ENCODE data around the gene DLG5. TPM values are rescaled to one million over a fixed set of nuclear protein-coding genes. Genes with fewer than 3 reads are reported as not detected.

Gene DLG5
- total RNA-seq, 1 donor from 2014 or later: 1.1 TPM

DNA sequence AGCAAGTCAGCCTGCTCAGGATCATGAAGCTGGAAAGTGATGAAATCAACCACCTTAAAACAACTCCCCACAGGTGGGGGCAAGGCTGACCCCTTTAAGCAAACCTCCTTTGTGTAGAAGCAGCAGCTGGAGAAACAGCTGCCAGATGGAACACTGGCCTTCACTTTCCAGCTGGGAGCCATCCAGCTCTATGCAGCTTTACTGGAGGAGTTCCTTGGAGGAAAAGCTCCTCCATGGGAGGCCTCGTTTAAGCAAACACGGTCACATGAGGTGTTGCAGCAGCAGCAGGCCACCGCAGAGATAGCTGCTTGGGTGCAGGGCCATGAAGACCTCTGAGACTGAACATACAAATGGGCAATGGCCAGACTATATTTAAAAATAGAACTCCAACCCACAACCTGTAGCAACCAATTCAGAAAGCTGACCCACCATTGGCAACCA lies 13.0 kb upstream of the DLG5 start:
- no peaks in the 10 kb centered on the region for H3K36me3 Mint-ChIP-seq (ENCODE audit: low read depth)
- ChIA-PET CTCF (no interaction called here), POLR2A (no interaction called here)

GRCh38 chr10:77936697-77937567 lies 10.4 kb upstream of the DLG5 start:
- intact Hi-C loops (cut with micrococcal nuclease): no loop called here
- Mint-ChIP-seq H3K9me3 (no peaks in the 10 kb centered on the region), H3K4me1 (no peaks in the 10 kb centered on the region), H3K27me3 (peaks cover 4% of the 10 kb centered on the region), H3K36me3 (ENCODE audit: low read depth) (no peaks in the 10 kb centered on the region), H3K4me3 (no peak overlapping the region), H3K27ac (no peak overlapping the region)
- CTCF ChIA-PET: no interaction called here
- POLR2A ChIA-PET: no interaction called here
- DNase-seq: no peak
- TF ChIP-seq CTCF (IDR thresholded peaks at IDR 0.05): no peak
- ATAC-seq (ENCODE audit: low read depth): no peak

More for the DNA sequence above, 13.0 kb upstream of the DLG5 start:
- no peaks in the 10 kb centered on the region for H3K4me1 Mint-ChIP-seq
- TF ChIP-seq CTCF (IDR thresholded peaks at IDR 0.05): no peak
- H3K27ac Mint-ChIP-seq: no peak overlapping the region
- DNase-seq (no peak), ATAC-seq (ENCODE audit: low read depth) (no peak)
- no peak overlapping the region for H3K4me3 Mint-ChIP-seq
- intact Hi-C loops (cut with micrococcal nuclease): no loop called here
- no peaks in the 10 kb centered on the region for H3K9me3 Mint-ChIP-seq
- peaks cover 9% of the 10 kb centered on the region for H3K27me3 Mint-ChIP-seq

DNA sequence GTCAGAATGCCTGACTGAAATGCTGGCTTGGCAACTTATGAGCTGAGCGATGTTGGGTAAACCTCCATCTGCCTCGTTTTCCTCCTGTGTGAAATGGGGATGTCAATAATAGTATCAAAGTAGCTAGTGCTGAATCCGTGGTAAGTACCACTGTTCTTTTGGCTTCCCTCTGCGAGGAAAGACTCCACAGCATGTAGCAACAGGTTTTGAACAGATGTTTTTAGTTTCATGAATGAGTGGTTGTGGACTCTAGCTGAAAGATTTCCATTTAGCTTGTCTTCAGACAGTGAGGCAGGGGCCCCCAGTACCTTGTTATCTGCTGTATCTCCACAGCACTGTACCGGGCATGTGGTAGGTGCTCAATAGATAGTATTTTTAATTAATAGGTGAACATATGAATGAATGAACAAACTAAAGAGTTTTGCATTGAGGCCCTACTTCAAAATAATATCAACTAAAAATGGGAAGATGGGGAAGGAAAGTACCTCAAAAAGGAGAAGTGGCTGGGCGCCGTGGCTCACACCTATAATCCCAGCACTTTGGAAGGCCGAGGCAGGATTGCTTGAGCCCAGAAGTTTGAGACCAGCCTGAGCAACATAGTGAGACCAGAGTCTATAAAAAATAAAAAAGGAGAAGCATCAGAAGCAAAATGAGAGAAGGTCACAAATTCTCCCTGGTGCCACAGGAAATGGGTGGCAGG lies 5.6 kb upstream of the DLG5 start:
- DNase-seq (no peak), ATAC-seq (ENCODE audit: low read depth) (no peak)
- peaks cover 31% of the 10 kb centered on the region for H3K27me3 Mint-ChIP-seq
- TF ChIP-seq CTCF (IDR thresholded peaks at IDR 0.05): no peak
- no peak overlapping the region for H3K27ac Mint-ChIP-seq
- ChIA-PET CTCF (no interaction called here), POLR2A (no interaction called here)
- intact Hi-C loops (cut with micrococcal nuclease): no loop called here
- peaks cover 3% of the 10 kb centered on the region for H3K4me1 Mint-ChIP-seq
- no peaks in the 10 kb centered on the region for H3K36me3 Mint-ChIP-seq (ENCODE audit: low read depth)
- no peaks in the 10 kb centered on the region for H3K9me3 Mint-ChIP-seq
- H3K4me3 Mint-ChIP-seq: no peak overlapping the region

DNA sequence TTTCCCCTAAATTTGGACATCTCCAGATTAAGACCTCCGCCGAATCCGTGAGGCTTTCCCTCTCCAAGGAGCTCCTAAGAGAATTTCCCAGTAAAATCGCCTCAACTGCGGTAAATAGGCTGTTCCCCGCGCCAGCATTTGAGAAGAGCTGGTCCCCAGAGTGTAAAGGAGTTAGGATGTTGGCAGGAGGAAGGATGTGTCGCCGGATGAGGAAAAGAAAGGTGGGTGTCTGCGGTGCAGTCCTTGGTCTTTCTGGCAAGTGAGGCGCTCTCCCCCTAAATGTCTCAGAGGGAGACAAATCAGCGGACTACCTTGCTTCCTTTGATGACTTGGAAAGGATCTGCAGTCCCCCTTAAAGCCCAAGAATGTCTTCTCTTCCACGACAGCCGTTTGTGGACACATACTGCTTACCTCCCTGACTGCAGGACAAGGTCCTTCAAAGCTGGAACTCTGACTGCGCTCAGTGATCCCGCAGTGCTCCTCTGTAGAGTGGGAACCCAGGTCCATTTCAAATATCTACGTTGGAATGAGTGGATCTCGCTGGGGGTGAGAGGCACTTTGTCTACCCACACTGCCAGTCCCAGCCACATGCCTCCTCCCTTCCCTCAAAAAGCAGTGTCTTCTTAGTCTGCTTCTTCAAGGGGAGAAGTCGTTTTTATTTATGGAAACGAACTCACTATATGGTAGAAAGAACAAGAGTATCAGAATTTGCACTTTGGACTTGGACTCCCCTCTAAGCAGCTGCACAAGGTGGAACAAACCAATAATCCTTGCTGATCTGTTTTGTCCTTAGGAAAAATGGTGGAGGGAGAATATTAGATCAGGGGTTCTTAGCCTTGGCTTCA lies 1.1 kb upstream of the DLG5 start:
- H3K36me3 Mint-ChIP-seq (ENCODE audit: low read depth): no peaks in the 10 kb centered on the region
- CTCF ChIA-PET: no interaction called here
- no peak for DNase-seq
- no peak for TF ChIP-seq CTCF (IDR thresholded peaks at IDR 0.05)
- peak overlapping the region; percentile 55 for H3K4me3 Mint-ChIP-seq
- peaks cover 46% of the 10 kb centered on the region for H3K27me3 Mint-ChIP-seq
- H3K4me1 Mint-ChIP-seq: peaks cover 9% of the 10 kb centered on the region
- intact Hi-C loops (cut with micrococcal nuclease): no loop called here
- no peaks in the 10 kb centered on the region for H3K9me3 Mint-ChIP-seq
- POLR2A ChIA-PET: no interaction called here
- no peak for ATAC-seq (ENCODE audit: low read depth)
- H3K27ac Mint-ChIP-seq: no peak overlapping the region

Data from activated B cell treated with CpG ODN at 0.5 μM for 24 hours (primary cell).